ENCODE data around the gene NOS3. TPM values are rescaled to one million over a fixed set of nuclear protein-coding genes. Genes with fewer than 3 reads are reported as not detected.

Gene NOS3
- total and polyA plus RNA-seq, 9 of the 15 experiments (the other 6 are each of a cell fraction or from before 2014, with no cell fraction given): 1.1 to 121 (median 23.6) TPM

GRCh38 chr7:151024435-151025056 lies 33.7 kb downstream of the NOS3 start, which contains the start of gene ATG9B:
TSS of gene ATG9B (minus strand) at chr7:151024494. CDS start at chr7:151024423, 71 bp downstream.
- H3K9ac ChIP-seq (ENCODE audit: insufficient read depth in 1 of 2, low read depth in 2 of 2, low read length in 2 of 2): peak within 1 kb of the TSS in 1 of 2 experiments; percentile 56; a peak in 2 of 4 replicates
- no peak for ATAC-seq
- H3K9me1 ChIP-seq (ENCODE audit: control insufficient read depth, insufficient read depth, low read length): no peaks in the 10 kb centered on the region
- ChIA-PET POLR2A (interaction anchor here (0.9 to 14.3 kb wide), 4 partner anchors 10 to 71 kb away, joined by 3 to 146 read pairs (median 4); no protein-coding TSS in a partner anchor), CTCF (ENCODE audit: low intra/inter-chr PET ratio) (no interaction called here)
- 42% methylated on average over 4 of the region's 4 CpGs for WGBS (ENCODE audit: insufficient coverage, low coverage, missing lambda C conversion rate)
- no peaks in the 10 kb centered on the region for H4K20me1 ChIP-seq (replicated peaks; ENCODE audit: control insufficient read depth, insufficient read depth, low read length)
- H3K4me1 ChIP-seq (replicated peaks in 1 of 2; ENCODE audit: control insufficient read depth in 2 of 2, insufficient read depth in 2 of 2, low read length in 2 of 2): peaks cover 39 to 61% of the 10 kb centered on the region in 2 experiments
- intact Hi-C loops (cut with micrococcal nuclease): no loop called here
- no peaks in the 10 kb centered on the region for H3K27me3 ChIP-seq (ENCODE audit: control insufficient read depth in 2 of 2, insufficient read depth in 2 of 2, low read length in 2 of 2)
- in situ Hi-C loops (cut with MboI): no loop called here
- H3K27ac ChIP-seq (ENCODE audit: extremely low read depth, low read depth, low read length): no peak within 1 kb of the TSS
- H3K9me3 ChIP-seq (replicated peaks; ENCODE audit: control insufficient read depth, insufficient read depth, low read depth, low read length): no peaks in the 10 kb centered on the region
- H3K4me3 ChIP-seq: no peak within 1 kb of the TSS
- peak in 1 of 4 experiments; percentile 61 for DNase-seq (ENCODE audit: extremely low read depth in 1 of 4, low spot score in 3 of 4)
- no peak for FAIRE-seq
- peak within 1 kb of the TSS; percentile 30; the same call in 1 of the 2 replicates for H2AFZ ChIP-seq (ENCODE audit: low read depth, low read length)
- H3K79me2 ChIP-seq (ENCODE audit: control insufficient read depth, insufficient read depth, low read length): peaks cover 9% of the 10 kb centered on the region; the same call in 2 of the 3 replicates
- BruUV-seq (replicated peaks): no TSS peak
- H3K36me3 ChIP-seq (ENCODE audit: control insufficient read depth, insufficient read depth, low read length): peaks cover under 1% of the 10 kb centered on the region; the same call in 1 of the 3 replicates
- no peak within 1 kb of the TSS for H3K4me2 ChIP-seq (ENCODE audit: insufficient read depth, low read length)
- TF ChIP-seq NFE2 (IDR thresholded peaks at IDR 0.05; ENCODE audit: low read depth): 0 out of 2 replicates have a peak, but pooled peaks have one; percentile 3
- TF ChIP-seq, protein P1, sequence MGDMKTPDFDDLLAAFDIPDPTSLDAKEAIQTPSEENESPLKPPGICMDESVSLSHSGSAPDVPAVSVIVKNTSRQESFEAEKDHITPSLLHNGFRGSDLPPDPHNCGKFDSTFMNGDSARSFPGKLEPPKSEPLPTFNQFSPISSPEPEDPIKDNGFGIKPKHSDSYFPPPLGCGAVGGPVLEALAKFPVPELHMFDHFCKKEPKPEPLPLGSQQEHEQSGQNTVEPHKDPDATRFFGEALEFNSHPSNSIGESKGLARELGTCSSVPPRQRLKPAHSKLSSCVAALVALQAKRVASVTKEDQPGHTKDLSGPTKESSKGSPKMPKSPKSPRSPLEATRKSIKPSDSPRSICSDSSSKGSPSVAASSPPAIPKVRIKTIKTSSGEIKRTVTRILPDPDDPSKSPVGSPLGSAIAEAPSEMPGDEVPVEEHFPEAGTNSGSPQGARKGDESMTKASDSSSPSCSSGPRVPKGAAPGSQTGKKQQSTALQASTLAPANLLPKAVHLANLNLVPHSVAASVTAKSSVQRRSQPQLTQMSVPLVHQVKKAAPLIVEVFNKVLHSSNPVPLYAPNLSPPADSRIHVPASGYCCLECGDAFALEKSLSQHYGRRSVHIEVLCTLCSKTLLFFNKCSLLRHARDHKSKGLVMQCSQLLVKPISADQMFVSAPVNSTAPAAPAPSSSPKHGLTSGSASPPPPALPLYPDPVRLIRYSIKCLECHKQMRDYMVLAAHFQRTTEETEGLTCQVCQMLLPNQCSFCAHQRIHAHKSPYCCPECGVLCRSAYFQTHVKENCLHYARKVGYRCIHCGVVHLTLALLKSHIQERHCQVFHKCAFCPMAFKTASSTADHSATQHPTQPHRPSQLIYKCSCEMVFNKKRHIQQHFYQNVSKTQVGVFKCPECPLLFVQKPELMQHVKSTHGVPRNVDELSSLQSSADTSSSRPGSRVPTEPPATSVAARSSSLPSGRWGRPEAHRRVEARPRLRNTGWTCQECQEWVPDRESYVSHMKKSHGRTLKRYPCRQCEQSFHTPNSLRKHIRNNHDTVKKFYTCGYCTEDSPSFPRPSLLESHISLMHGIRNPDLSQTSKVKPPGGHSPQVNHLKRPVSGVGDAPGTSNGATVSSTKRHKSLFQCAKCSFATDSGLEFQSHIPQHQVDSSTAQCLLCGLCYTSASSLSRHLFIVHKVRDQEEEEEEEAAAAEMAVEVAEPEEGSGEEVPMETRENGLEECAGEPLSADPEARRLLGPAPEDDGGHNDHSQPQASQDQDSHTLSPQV (IDR thresholded peaks at IDR 0.05): no peak
- TF ChIP-seq JUND (IDR thresholded peaks at IDR 0.05; ENCODE audit: borderline replicate concordance, low read depth, low read length): peak; percentile 51; the same call in 1 of the 2 replicates
- TF ChIP-seq JUND (tag; IDR thresholded peaks at IDR 0.05; ENCODE audit: borderline replicate concordance, low read depth, low read length): no peak
- peak; percentile 10; the same call in 1 of the 2 replicates for TF ChIP-seq CXXC5 (CRISPR knock-in tag; IDR thresholded peaks at IDR 0.05)
- TF ChIP-seq FOSL1 (tag; conservative IDR thresholded peaks at IDR 0.05): peak; percentile 62; the same call in 1 of the 2 replicates
- TF ChIP-seq ZEB2 (IDR thresholded peaks at IDR 0.05): 0 out of 2 replicates have a peak, but pooled peaks have one; percentile 31
- 0 out of 2 replicates have a peak, but pooled peaks have one; percentile 51 for TF ChIP-seq STAT6 (CRISPR knock-in tag; IDR thresholded peaks at IDR 0.05)
- TF ChIP-seq ARID1B (IDR thresholded peaks at IDR 0.05): 0 out of 2 replicates have a peak, but pooled peaks have one; percentile 12
- 0 out of 2 replicates have a peak, but pooled peaks have one; percentile 10 for TF ChIP-seq JUN (IDR thresholded peaks at IDR 0.05; ENCODE audit: borderline replicate concordance, low read depth, low read length)
- TF ChIP-seq JUN (CRISPR knock-in tag; IDR thresholded peaks at IDR 0.05; ENCODE audit: borderline replicate concordance): no peak
- no peak for TF ChIP-seq NCOA1 (IDR thresholded peaks at IDR 0.05; ENCODE audit: low read depth)
- no peak for TF ChIP-seq MCM7 (IDR thresholded peaks at IDR 0.05)
- no peak for TF ChIP-seq ZNF766 (CRISPR knock-in tag; conservative IDR thresholded peaks at IDR 0.05)
- peak in 1 of 2 experiments; percentile 33; a peak in 1 of 4 replicates for TF ChIP-seq FOXK2 (conservative IDR thresholded peaks at IDR 0.05 in 1 of 2, IDR thresholded peaks at IDR 0.05 in 1 of 2; ENCODE audit: low read depth in 2 of 2)

Data from K562 (cell line).